WTC11 (cell line): ENCODE results near the gene AGO3. TPM values are rescaled to one million over a fixed set of nuclear protein-coding genes. Genes with fewer than 3 reads are reported as not detected.

ENCODE experiments used
- ATAC-seq: fragments of 200-7000 bp; cut with Tn5 transposase; 2 replicates; pipeline ENCODE4 v1.10.0; 2021; ENCODE audit warnings: mild to moderate bottlenecking, moderate library complexity
- CTCF ChIA-PET: fragments of 300-600 bp; sonication (Branson Sonifier 250); formaldehyde crosslinking; loops from one replicate; lab custom pipeline; 2021; ENCODE audit warnings: antibody characterized with exemption; lab: Charles Lee
- POLR2A ChIA-PET: fragments of 350-600 bp; sonication (Branson Sonifier 250); formaldehyde crosslinking; loops from one replicate; lab custom pipeline; 2021; ENCODE audit warnings: antibody characterized with exemption; lab: Charles Lee
- DNase-seq: peaks from one replicate; pipeline ENCODE4 v3.0.0; 2021; ENCODE audit warnings: low spot score
- H3K27ac Mint-ChIP-seq: 2 replicates; pipeline ENCODE4 v1.8.0; 2021; ENCODE audit warnings: mixed read lengths
- H3K27me3 Mint-ChIP-seq: 2 replicates; pipeline ENCODE4 v1.8.0; 2021; ENCODE audit warnings: low read depth, mild to moderate bottlenecking, moderate library complexity, mixed read lengths
- H3K36me3 Mint-ChIP-seq: 2 replicates; pipeline ENCODE4 v1.8.0; 2021; ENCODE audit warnings: mixed read lengths
- H3K4me1 Mint-ChIP-seq: 2 replicates; pipeline ENCODE4 v1.8.0; 2022; ENCODE audit warnings: mixed read lengths
- H3K4me3 Mint-ChIP-seq: 2 replicates; pipeline ENCODE4 v1.8.0; 2021; ENCODE audit warnings: mild to moderate bottlenecking, moderate library complexity, mixed read lengths
- H3K9me3 Mint-ChIP-seq: 2 replicates; pipeline ENCODE4 v1.8.0; 2021; ENCODE audit warnings: mixed read lengths
- ELF4 ChIP-seq: sonication (generic); formaldehyde crosslinking; IDR thresholded peaks from 2 replicates; pipeline ENCODE4 v1.8.1; 2022; ENCODE audit warnings: low read depth, mild to moderate bottlenecking, moderate library complexity, missing genetic modification reagents
- ESRRA ChIP-seq: sonication (generic); formaldehyde crosslinking; IDR thresholded peaks from 2 replicates; pipeline ENCODE4 v1.8.1; 2022; ENCODE audit warnings: mild to moderate bottlenecking, missing genetic modification reagents, borderline replicate concordance
- FOXK1 ChIP-seq: sonication (generic); formaldehyde crosslinking; IDR thresholded peaks from 2 replicates; pipeline ENCODE4 v1.8.0; 2022; ENCODE audit warnings: mild to moderate bottlenecking, moderate library complexity, missing genetic modification reagents
- JAZF1 ChIP-seq: fragments of 250-450 bp; sonication (Bioruptor Pico); IDR thresholded peaks from 2 replicates; pipeline ENCODE4 v1.9.0; 2021; ENCODE audit warnings: moderate library complexity, mild to moderate bottlenecking, inconsistent platforms
- JUN ChIP-seq: sonication (generic); formaldehyde crosslinking; IDR thresholded peaks from 2 replicates; pipeline ENCODE4 v1.8.0; 2023; ENCODE audit warnings: mild to moderate bottlenecking, missing genetic modification reagents
- NFYB ChIP-seq: sonication (generic); formaldehyde crosslinking; conservative IDR thresholded peaks from 2 replicates; pipeline ENCODE4 v1.8.0; 2022; ENCODE audit warnings: low read depth, missing genetic modification reagents
- NR3C1 ChIP-seq: sonication (generic); formaldehyde crosslinking; conservative IDR thresholded peaks from 2 replicates; pipeline ENCODE4 v1.8.1; 2023; ENCODE audit warnings: low read depth, mild to moderate bottlenecking, missing genetic modification reagents
- OVOL2 ChIP-seq: fragments of 250-450 bp; sonication (Bioruptor Pico); IDR thresholded peaks from 2 replicates; pipeline ENCODE4 v1.9.0; 2021; ENCODE audit warnings: mild to moderate bottlenecking, borderline replicate concordance
- SMAD4 ChIP-seq: sonication (generic); formaldehyde crosslinking; IDR thresholded peaks from 2 replicates; pipeline ENCODE4 v1.8.0; 2022; ENCODE audit warnings: mild to moderate bottlenecking, missing genetic modification reagents
- TEAD1 ChIP-seq: sonication (generic); formaldehyde crosslinking; IDR thresholded peaks from 2 replicates; pipeline ENCODE4 v1.8.0; 2022; ENCODE audit warnings: mild to moderate bottlenecking, missing genetic modification reagents
- total RNA-seq: library from RNA; stranded (reverse); gene quantifications from 3 replicates; pipeline ENCODE4 v1.2.3, GENCODE V29; 2021
- TF ChIP-seq, protein P1 (sequence below): sonication (generic); formaldehyde crosslinking; conservative IDR thresholded peaks from 2 replicates; pipeline ENCODE4 v1.8.1; 2023; ENCODE audit warnings: mild to moderate bottlenecking, low read depth, missing genetic modification reagents, moderate library complexity
- TF ChIP-seq, protein P2 (sequence below): sonication (generic); formaldehyde crosslinking; IDR thresholded peaks from 2 replicates; pipeline ENCODE4 v1.8.0; 2022; ENCODE audit warnings: missing genetic modification reagents
- TF ChIP-seq, protein P3 (sequence below): sonication (generic); formaldehyde crosslinking; IDR thresholded peaks from 2 replicates; pipeline ENCODE4 v1.8.0; 2022; ENCODE audit warnings: mild to moderate bottlenecking, missing genetic modification reagents
- TF ChIP-seq, protein P4 (sequence below): fragments of 250-450 bp; sonication (Bioruptor Pico); IDR thresholded peaks from 2 replicates; pipeline ENCODE4 v2.1.2; 2022; ENCODE audit warnings: mild to moderate bottlenecking, moderate library complexity
- TF ChIP-seq, protein P5 (sequence below): fragments of 250-450 bp; sonication (Bioruptor Pico); IDR thresholded peaks from 2 replicates; pipeline ENCODE4 v1.9.0; 2021; ENCODE audit warnings: moderate library complexity, mild to moderate bottlenecking, inconsistent platforms, borderline replicate concordance
- TF ChIP-seq, protein P6 (sequence below): fragments of 250-450 bp; sonication (Bioruptor Pico); conservative IDR thresholded peaks from 2 replicates; pipeline ENCODE4 v1.9.0; 2021; ENCODE audit warnings: mild to moderate bottlenecking
- TF ChIP-seq, protein P7 (sequence below): sonication (generic); formaldehyde crosslinking; IDR thresholded peaks from 2 replicates; pipeline ENCODE4 v1.8.1; 2023; ENCODE audit warnings: mild to moderate bottlenecking, missing genetic modification reagents, moderate library complexity
- TF ChIP-seq, protein P8 (sequence below): sonication (generic); formaldehyde crosslinking; IDR thresholded peaks from 2 replicates; pipeline ENCODE4 v1.8.1; 2023; ENCODE audit warnings: mild to moderate bottlenecking, missing genetic modification reagents, moderate library complexity
- TF ChIP-seq, protein P9 (sequence below): fragments of 250-450 bp; sonication (Bioruptor Pico); IDR thresholded peaks from 2 replicates; pipeline ENCODE4 v1.8.0; 2021; ENCODE audit warnings: mild to moderate bottlenecking
- TF ChIP-seq, protein P10 (sequence below): sonication (generic); formaldehyde crosslinking; IDR thresholded peaks from 2 replicates; pipeline ENCODE4 v1.8.0; 2022; ENCODE audit warnings: mild to moderate bottlenecking, missing genetic modification reagents

AGO3 gene
- total RNA-seq, 1 experiment from 2014 or later, result 26.8 TPM

DNA sequence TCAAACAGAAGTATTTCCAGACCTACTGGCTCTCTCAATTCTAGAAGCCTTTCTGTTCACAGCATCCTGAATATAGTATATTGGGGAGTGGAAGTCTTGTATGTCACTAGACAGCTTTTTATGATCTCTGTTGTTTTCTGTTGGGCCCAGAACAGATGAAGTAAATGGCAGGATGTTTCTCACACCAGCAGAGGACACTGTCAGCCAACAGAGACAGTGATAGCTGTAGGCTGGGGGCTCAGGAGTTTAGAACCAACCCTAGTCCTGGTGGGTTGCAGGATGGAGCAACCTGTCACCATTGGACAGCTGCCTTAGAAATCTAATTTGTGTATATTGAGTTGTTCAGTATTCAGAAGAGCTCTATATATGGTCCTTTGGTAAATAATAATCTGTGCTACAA, 31.0 kb upstream of the AGO3 start:
- POLR2A ChIA-PET, result no interaction called here
- TF ChIP-seq OVOL2, result no peak
- TF ChIP-seq TEAD1 (CRISPR knock-in tag), result no peak
- TF ChIP-seq, protein P1, sequence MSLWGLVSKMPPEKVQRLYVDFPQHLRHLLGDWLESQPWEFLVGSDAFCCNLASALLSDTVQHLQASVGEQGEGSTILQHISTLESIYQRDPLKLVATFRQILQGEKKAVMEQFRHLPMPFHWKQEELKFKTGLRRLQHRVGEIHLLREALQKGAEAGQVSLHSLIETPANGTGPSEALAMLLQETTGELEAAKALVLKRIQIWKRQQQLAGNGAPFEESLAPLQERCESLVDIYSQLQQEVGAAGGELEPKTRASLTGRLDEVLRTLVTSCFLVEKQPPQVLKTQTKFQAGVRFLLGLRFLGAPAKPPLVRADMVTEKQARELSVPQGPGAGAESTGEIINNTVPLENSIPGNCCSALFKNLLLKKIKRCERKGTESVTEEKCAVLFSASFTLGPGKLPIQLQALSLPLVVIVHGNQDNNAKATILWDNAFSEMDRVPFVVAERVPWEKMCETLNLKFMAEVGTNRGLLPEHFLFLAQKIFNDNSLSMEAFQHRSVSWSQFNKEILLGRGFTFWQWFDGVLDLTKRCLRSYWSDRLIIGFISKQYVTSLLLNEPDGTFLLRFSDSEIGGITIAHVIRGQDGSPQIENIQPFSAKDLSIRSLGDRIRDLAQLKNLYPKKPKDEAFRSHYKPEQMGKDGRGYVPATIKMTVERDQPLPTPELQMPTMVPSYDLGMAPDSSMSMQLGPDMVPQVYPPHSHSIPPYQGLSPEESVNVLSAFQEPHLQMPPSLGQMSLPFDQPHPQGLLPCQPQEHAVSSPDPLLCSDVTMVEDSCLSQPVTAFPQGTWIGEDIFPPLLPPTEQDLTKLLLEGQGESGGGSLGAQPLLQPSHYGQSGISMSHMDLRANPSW (CRISPR knock-in tag), result no peak
- TF ChIP-seq FOXK1 (CRISPR knock-in tag), result no peak
- TF ChIP-seq, protein P2, sequence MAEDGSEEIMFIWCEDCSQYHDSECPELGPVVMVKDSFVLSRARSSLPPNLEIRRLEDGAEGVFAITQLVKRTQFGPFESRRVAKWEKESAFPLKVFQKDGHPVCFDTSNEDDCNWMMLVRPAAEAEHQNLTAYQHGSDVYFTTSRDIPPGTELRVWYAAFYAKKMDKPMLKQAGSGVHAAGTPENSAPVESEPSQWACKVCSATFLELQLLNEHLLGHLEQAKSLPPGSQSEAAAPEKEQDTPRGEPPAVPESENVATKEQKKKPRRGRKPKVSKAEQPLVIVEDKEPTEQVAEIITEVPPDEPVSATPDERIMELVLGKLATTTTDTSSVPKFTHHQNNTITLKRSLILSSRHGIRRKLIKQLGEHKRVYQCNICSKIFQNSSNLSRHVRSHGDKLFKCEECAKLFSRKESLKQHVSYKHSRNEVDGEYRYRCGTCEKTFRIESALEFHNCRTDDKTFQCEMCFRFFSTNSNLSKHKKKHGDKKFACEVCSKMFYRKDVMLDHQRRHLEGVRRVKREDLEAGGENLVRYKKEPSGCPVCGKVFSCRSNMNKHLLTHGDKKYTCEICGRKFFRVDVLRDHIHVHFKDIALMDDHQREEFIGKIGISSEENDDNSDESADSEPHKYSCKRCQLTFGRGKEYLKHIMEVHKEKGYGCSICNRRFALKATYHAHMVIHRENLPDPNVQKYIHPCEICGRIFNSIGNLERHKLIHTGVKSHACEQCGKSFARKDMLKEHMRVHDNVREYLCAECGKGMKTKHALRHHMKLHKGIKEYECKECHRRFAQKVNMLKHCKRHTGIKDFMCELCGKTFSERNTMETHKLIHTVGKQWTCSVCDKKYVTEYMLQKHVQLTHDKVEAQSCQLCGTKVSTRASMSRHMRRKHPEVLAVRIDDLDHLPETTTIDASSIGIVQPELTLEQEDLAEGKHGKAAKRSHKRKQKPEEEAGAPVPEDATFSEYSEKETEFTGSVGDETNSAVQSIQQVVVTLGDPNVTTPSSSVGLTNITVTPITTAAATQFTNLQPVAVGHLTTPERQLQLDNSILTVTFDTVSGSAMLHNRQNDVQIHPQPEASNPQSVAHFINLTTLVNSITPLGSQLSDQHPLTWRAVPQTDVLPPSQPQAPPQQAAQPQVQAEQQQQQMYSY, result no peak
- TF ChIP-seq, protein P3, sequence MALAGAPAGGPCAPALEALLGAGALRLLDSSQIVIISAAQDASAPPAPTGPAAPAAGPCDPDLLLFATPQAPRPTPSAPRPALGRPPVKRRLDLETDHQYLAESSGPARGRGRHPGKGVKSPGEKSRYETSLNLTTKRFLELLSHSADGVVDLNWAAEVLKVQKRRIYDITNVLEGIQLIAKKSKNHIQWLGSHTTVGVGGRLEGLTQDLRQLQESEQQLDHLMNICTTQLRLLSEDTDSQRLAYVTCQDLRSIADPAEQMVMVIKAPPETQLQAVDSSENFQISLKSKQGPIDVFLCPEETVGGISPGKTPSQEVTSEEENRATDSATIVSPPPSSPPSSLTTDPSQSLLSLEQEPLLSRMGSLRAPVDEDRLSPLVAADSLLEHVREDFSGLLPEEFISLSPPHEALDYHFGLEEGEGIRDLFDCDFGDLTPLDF (CRISPR knock-in tag), result no peak
- TF ChIP-seq SMAD4 (CRISPR knock-in tag), result no peak
- TF ChIP-seq, protein P4, sequence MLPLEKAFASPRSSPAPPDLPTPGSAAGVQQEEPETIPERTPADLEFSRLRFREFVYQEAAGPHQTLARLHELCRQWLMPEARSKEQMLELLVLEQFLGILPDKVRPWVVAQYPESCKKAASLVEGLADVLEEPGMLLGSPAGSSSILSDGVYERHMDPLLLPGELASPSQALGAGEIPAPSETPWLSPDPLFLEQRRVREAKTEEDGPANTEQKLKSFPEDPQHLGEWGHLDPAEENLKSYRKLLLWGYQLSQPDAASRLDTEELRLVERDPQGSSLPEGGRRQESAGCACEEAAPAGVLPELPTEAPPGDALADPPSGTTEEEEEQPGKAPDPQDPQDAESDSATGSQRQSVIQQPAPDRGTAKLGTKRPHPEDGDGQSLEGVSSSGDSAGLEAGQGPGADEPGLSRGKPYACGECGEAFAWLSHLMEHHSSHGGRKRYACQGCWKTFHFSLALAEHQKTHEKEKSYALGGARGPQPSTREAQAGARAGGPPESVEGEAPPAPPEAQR (CRISPR knock-in tag), result no peak
- TF ChIP-seq, protein P5, sequence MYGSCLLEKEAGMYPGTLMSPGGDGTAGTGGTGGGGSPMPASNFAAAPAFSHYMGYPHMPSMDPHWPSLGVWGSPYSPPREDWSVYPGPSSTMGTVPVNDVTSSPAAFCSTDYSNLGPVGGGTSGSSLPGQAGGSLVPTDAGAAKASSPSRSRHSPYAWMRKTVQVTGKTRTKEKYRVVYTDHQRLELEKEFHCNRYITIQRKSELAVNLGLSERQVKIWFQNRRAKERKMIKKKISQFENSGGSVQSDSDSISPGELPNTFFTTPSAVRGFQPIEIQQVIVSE (CRISPR knock-in tag), result no peak
- TF ChIP-seq NFYB (CRISPR knock-in tag), result no peak
- no peak for TF ChIP-seq JUN (CRISPR knock-in tag)
- no peak for TF ChIP-seq ELF4
- Mint-ChIP-seq H3K27ac (no peak overlapping the region), H3K4me3 (no peak overlapping the region), H3K36me3 (peaks cover 85% of the 10 kb centered on the region), H3K9me3 (no peaks in the 10 kb centered on the region; the same call in 1 of the 2 replicates), H3K27me3 (no peaks in the 10 kb centered on the region), H3K4me1 (no peaks in the 10 kb centered on the region)
- no peak for ATAC-seq
- CTCF ChIA-PET, result interaction anchor here (1.2 kb wide), 1 partner anchor 14 kb away, joined by 3 read pairs; no protein-coding TSS in a partner anchor
- DNase-seq, result no peak

DNA sequence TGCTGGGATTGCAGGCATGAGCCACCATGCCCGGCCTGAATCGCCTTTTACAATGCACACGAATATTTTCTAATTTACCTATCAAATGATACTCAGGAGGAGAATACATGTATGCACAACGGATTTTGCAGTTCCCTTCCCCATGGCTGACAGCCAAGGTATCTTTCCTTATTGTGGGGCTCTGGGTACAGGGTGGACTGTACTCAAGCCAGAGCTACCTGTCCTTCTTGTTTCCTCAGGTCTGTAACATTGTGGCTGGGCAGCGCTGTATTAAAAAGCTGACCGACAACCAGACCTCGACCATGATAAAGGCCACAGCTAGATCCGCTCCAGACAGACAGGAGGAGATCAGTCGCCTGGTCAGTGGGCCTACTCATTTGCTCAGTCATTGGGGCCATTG, 29.7 kb upstream of the AGO3 start:
- no peak for DNase-seq
- H3K4me1 Mint-ChIP-seq, result no peaks in the 10 kb centered on the region
- H3K27ac Mint-ChIP-seq, result 0 out of 2 replicates have a peak overlapping the region, but pooled peaks have one; percentile 38
- H3K27me3 Mint-ChIP-seq, result no peaks in the 10 kb centered on the region
- ChIA-PET POLR2A (no interaction called here), CTCF (no interaction called here)
- peaks cover 82% of the 10 kb centered on the region for H3K36me3 Mint-ChIP-seq
- no peaks in the 10 kb centered on the region; the same call in 1 of the 2 replicates for H3K9me3 Mint-ChIP-seq
- no peak for ATAC-seq
- H3K4me3 Mint-ChIP-seq, result no peak overlapping the region
- TF ChIP-seq, protein P6, sequence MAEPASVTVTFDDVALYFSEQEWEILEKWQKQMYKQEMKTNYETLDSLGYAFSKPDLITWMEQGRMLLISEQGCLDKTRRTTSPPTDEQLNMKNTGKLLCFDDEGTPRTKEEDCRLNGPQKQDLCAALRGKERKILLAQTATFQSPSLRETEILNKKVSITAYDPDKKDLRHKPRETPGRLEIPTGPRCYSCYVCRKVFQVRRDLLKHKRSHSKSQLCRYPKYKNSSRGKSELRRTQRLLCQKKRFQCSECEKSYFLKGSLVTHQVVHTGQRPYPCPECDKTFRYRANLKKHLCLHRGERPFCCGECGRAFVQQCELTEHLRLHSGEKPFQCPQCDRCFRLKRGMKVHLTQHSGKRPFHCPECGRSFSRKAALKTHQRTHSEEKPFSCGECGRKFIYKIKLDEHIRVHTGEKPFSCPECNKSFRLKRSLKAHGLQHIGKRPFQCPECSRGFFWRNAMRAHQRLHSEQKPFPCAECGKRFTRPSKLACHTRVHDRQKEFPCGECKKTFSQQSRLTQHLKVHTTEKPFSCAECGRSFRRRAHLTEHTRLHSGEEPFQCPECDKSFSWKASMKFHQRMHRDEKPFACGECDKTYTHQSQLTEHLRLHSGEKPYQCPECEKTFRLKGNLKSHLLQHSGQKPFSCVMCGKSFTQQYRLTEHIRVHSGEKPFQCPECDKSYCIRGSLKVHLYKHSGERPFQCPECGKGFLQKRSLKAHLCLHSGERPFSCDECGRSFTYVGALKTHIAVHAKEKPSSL, result no peak
- TF ChIP-seq, protein P7, sequence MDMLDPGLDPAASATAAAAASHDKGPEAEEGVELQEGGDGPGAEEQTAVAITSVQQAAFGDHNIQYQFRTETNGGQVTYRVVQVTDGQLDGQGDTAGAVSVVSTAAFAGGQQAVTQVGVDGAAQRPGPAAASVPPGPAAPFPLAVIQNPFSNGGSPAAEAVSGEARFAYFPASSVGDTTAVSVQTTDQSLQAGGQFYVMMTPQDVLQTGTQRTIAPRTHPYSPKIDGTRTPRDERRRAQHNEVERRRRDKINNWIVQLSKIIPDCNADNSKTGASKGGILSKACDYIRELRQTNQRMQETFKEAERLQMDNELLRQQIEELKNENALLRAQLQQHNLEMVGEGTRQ, result no peak
- TF ChIP-seq, protein P8, sequence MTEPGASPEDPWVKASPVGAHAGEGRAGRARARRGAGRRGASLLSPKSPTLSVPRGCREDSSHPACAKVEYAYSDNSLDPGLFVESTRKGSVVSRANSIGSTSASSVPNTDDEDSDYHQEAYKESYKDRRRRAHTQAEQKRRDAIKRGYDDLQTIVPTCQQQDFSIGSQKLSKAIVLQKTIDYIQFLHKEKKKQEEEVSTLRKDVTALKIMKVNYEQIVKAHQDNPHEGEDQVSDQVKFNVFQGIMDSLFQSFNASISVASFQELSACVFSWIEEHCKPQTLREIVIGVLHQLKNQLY, result no peak
- TF ChIP-seq, protein P9, sequence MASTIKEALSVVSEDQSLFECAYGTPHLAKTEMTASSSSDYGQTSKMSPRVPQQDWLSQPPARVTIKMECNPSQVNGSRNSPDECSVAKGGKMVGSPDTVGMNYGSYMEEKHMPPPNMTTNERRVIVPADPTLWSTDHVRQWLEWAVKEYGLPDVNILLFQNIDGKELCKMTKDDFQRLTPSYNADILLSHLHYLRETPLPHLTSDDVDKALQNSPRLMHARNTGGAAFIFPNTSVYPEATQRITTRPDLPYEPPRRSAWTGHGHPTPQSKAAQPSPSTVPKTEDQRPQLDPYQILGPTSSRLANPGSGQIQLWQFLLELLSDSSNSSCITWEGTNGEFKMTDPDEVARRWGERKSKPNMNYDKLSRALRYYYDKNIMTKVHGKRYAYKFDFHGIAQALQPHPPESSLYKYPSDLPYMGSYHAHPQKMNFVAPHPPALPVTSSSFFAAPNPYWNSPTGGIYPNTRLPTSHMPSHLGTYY (CRISPR knock-in tag), result no peak
- TF ChIP-seq, protein P10, sequence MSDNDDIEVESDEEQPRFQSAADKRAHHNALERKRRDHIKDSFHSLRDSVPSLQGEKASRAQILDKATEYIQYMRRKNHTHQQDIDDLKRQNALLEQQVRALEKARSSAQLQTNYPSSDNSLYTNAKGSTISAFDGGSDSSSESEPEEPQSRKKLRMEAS (CRISPR knock-in tag), result no peak
- TF ChIP-seq ESRRA (CRISPR knock-in tag) (no peak), NR3C1 (CRISPR knock-in tag) (no peak), JAZF1 (no peak), OVOL2 (no peak)
